ENCODE data around the gene CT47C1. TPM values are rescaled to one million over a fixed set of nuclear protein-coding genes. Genes with fewer than 3 reads are reported as not detected.

Gene CT47C1
- total and polyA plus RNA-seq, 2 of the 8 experiments (the other 6 are each of a cell fraction or from before 2014, with no cell fraction given), result not detected

DNA sequence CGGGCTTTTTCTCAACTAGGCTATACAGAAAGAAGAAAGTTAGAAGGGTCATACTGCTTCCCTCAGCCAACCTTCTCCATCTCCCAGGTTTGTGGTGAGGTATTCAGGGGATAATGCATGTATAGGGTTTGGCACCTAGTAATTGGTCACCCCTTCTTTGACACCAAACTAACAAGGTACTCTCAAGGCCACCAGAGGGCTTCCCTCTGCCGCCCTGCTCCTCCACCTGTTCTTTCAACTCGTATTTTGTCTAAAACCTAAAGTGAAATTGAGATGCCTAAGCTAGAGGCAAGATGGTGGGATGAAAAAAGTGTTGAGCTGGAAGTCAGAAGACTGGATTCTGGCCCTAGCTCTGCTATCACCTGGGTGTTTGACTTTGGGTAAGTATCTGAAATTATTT lies 22.0 kb downstream of the CT47C1 start:
- no peaks in the 10 kb centered on the region for H3K9me3 ChIP-seq (ENCODE audit: insufficient read depth in 2 of 2, low read depth in 1 of 2, low read length in 1 of 2)
- no peak overlapping the region for H4K8ac ChIP-seq (ENCODE audit: extremely low read depth, insufficient read depth, low read length)
- H3K27ac ChIP-seq (ENCODE audit: low read depth, low read length), result no peak overlapping the region
- no peaks in the 10 kb centered on the region for H3K79me2 ChIP-seq (ENCODE audit: control insufficient read depth in 1 of 2, insufficient read depth in 2 of 2, low read length in 2 of 2)
- POLR2A ChIA-PET (ENCODE audit: partially characterized antibody), result no interaction called here
- H2AK5ac ChIP-seq (ENCODE audit: low read depth, low read length), result no peak overlapping the region
- H3K36me3 ChIP-seq (ENCODE audit: control insufficient read depth in 2 of 4, insufficient read depth in 4 of 4, low read length in 3 of 4), result no peaks in the 10 kb centered on the region
- CTCF ChIA-PET (ENCODE audit: partially characterized antibody), result interaction anchor here (0.8 kb wide), 1 partner anchor 20 kb away, joined by 3 read pairs; no protein-coding TSS in a partner anchor
- no peaks in the 10 kb centered on the region for H4K20me1 ChIP-seq (replicated peaks in 1 of 2; ENCODE audit: control insufficient read depth in 1 of 2, insufficient read depth in 2 of 2, low read length in 2 of 2)
- H3K23me2 ChIP-seq (ENCODE audit: low read depth, low read length), result no peaks in the 10 kb centered on the region
- H3K79me1 ChIP-seq (ENCODE audit: low read depth, low read length), result no peaks in the 10 kb centered on the region
- no peak overlapping the region for H3K56ac ChIP-seq (replicated peaks; ENCODE audit: insufficient read length, low read depth, low read length)
- no peak overlapping the region for H3K23ac ChIP-seq (ENCODE audit: insufficient read length)
- no peak overlapping the region for H2BK12ac ChIP-seq (ENCODE audit: low read depth, low read length)
- no peak overlapping the region for H3K18ac ChIP-seq (ENCODE audit: extremely low read depth, low read length)
- H2BK15ac ChIP-seq (ENCODE audit: low read length), result no peak overlapping the region
- no peak overlapping the region for H2BK20ac ChIP-seq (ENCODE audit: low read length)
- FAIRE-seq (peak; percentile 76), DNase-seq (ENCODE audit: low read depth in 1 of 2, low spot score in 2 of 2) (no peak)
- WGBS, 2 experiments (ENCODE audit: extremely low coverage in 1 of 2, insufficient coverage in 1 of 2, insufficient read length in 1 of 2, insufficient replicate concordance in 2 of 2, low coverage in 1 of 2, low lambda C conversion rate in 2 of 2, missing lambda C conversion rate in 1 of 2), result 75% methylated on average over 3 of the region's 3 CpGs; no CpG with 5 or more reads in 1 of the 2 experiments
- no peaks in the 10 kb centered on the region for H3K27me3 ChIP-seq (replicated peaks in 1 of 4; ENCODE audit: control insufficient read depth in 3 of 4, extremely low read depth in 1 of 4, insufficient read depth in 3 of 4, low read length in 3 of 4)
- H3K4me3 ChIP-seq (ENCODE audit: extremely low read depth in 1 of 4, insufficient read depth in 2 of 4, low read depth in 3 of 4, low read length in 4 of 4), result no peak overlapping the region
- H3K4ac ChIP-seq (replicated peaks; ENCODE audit: insufficient read length, low read depth, low read length), result no peak overlapping the region
- H2AFZ ChIP-seq (ENCODE audit: low read length), result no peak overlapping the region
- H3K4me1 ChIP-seq (replicated peaks in 1 of 4; ENCODE audit: control insufficient read depth in 3 of 4, insufficient read depth in 4 of 4, low read length in 3 of 4), result 0 out of 7 replicates have a peak, but pooled peaks cover 0 to 2% (median 0%) of the 10 kb centered on the region in 4 experiments
- H3K4me2 ChIP-seq (ENCODE audit: insufficient read depth in 1 of 2, low read depth in 2 of 2, low read length in 2 of 2), result no peak overlapping the region
- H4K5ac ChIP-seq (ENCODE audit: insufficient read length, low read depth, low read length), result no peak overlapping the region
- H3K14ac ChIP-seq (ENCODE audit: insufficient read length), result no peak overlapping the region
- H2BK5ac ChIP-seq (ENCODE audit: low read depth, low read length), result no peak overlapping the region
- no peak overlapping the region for H4K91ac ChIP-seq (replicated peaks; ENCODE audit: insufficient read length, low read length)
- H3K9ac ChIP-seq (replicated peaks in 1 of 4; ENCODE audit: extremely low read depth in 1 of 4, low read depth in 3 of 4, low read length in 3 of 4), result no peak overlapping the region
- H2BK120ac ChIP-seq (replicated peaks; ENCODE audit: low read depth, low read length), result no peak overlapping the region
- TF ChIP-seq RNF2 (IDR thresholded peaks at IDR 0.05; ENCODE audit: borderline replicate concordance, low read depth, low read length, missing control alignments, poor library complexity, severe bottlenecking), result no peak
- no peak for TF ChIP-seq RFX5 (IDR thresholded peaks at IDR 0.05; ENCODE audit: borderline replicate concordance, low read depth, low read length)
- TF ChIP-seq, protein P1, sequence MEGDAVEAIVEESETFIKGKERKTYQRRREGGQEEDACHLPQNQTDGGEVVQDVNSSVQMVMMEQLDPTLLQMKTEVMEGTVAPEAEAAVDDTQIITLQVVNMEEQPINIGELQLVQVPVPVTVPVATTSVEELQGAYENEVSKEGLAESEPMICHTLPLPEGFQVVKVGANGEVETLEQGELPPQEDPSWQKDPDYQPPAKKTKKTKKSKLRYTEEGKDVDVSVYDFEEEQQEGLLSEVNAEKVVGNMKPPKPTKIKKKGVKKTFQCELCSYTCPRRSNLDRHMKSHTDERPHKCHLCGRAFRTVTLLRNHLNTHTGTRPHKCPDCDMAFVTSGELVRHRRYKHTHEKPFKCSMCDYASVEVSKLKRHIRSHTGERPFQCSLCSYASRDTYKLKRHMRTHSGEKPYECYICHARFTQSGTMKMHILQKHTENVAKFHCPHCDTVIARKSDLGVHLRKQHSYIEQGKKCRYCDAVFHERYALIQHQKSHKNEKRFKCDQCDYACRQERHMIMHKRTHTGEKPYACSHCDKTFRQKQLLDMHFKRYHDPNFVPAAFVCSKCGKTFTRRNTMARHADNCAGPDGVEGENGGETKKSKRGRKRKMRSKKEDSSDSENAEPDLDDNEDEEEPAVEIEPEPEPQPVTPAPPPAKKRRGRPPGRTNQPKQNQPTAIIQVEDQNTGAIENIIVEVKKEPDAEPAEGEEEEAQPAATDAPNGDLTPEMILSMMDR (IDR thresholded peaks at IDR 0.05; ENCODE audit: control extremely low read depth in 1 of 3, insufficient read depth in 1 of 3, low read depth in 1 of 3, low read length in 3 of 3), result peak in 1 of 3 experiments; percentile 28; a peak in 1 of 4 replicates
